ENCODE measurements around the gene THOC1.

Gene THOC1

GRCh38 chr18:273525-273924 lies 5.7 kb upstream of the THOC1 start:
- DNase-seq: no peak

- no peak for DNase-seq
Observed at GRCh38 chr18:272650-273049, 4.8 kb upstream of the THOC1 start.

- no peak for DNase-seq
Observed at GRCh38 chr18:269480-270095, 1.7 kb upstream of the THOC1 start.

- DNase-seq: no peak
Observed at GRCh38 chr18:267380-267687, 513 bp downstream of the THOC1 start.

GRCh38 chr18:261398-262073 lies 6.3 kb downstream of the THOC1 start:
- no peak for DNase-seq

- no peak for DNase-seq
Observed at GRCh38 chr18:260547-260946, 7.3 kb downstream of the THOC1 start.

- DNase-seq: no peak
Observed at GRCh38 chr18:255171-255570, 12.7 kb downstream of the THOC1 start.

GRCh38 chr18:253121-253520 lies 14.7 kb downstream of the THOC1 start:
- DNase-seq: no peak

- no peak for DNase-seq
Observed at GRCh38 chr18:251572-251971, 16.3 kb downstream of the THOC1 start.

- no peak for DNase-seq
Observed at GRCh38 chr18:250685-251084, 17.2 kb downstream of the THOC1 start.

GRCh38 chr18:248053-248452 lies 19.8 kb downstream of the THOC1 start:
- DNase-seq: no peak

GRCh38 chr18:245282-245847 lies 22.5 kb downstream of the THOC1 start:
- no peak for DNase-seq

GRCh38 chr18:240175-240574 lies 27.7 kb downstream of the THOC1 start:
- no peak for DNase-seq

GRCh38 chr18:231563-231962 lies 36.3 kb downstream of the THOC1 start:
- no peak for DNase-seq

GRCh38 chr18:228586-228985 lies 39.3 kb downstream of the THOC1 start:
- no peak for DNase-seq

GRCh38 chr18:227902-228301 lies 39.9 kb downstream of the THOC1 start:
- DNase-seq: no peak

- DNase-seq: no peak
Observed at GRCh38 chr18:227374-227773, 40.5 kb downstream of the THOC1 start.

GRCh38 chr18:225745-226144 lies 42.1 kb downstream of the THOC1 start:
- DNase-seq: no peak

- no peak for DNase-seq
Observed at GRCh38 chr18:220708-221107, 47.1 kb downstream of the THOC1 start.

GRCh38 chr18:217532-218336 lies 50.1 kb downstream of the THOC1 start:
- no peak for DNase-seq

- DNase-seq: no peak
Observed at GRCh38 chr18:215448-216010, 52.3 kb downstream of the THOC1 start.

GRCh38 chr18:213966-214365 lies 53.9 kb downstream of the THOC1 start:
- no peak for DNase-seq

GRCh38 chr18:213505-213904 lies 54.3 kb downstream of the THOC1 start:
- DNase-seq: no peak

GRCh38 chr18:212780-213179 lies 55.1 kb downstream of the THOC1 start:
- no peak for DNase-seq

Measured in activated effector memory CD4-positive, alpha-beta T cell treated with Interleukin-2 at 50 U/mL for 16 hours (primary cell).